GM18526 (cell line): Measurements from ENCODE around the gene EP300.

ENCODE experiments used
- POLR2A ChIP-seq: IDR thresholded peaks from 3 replicates; pipeline ENCODE4 v1.6.1; 2011; ENCODE audit not compliant: insufficient read length; ENCODE audit errors: extremely low read depth

EP300 gene

DNA sequence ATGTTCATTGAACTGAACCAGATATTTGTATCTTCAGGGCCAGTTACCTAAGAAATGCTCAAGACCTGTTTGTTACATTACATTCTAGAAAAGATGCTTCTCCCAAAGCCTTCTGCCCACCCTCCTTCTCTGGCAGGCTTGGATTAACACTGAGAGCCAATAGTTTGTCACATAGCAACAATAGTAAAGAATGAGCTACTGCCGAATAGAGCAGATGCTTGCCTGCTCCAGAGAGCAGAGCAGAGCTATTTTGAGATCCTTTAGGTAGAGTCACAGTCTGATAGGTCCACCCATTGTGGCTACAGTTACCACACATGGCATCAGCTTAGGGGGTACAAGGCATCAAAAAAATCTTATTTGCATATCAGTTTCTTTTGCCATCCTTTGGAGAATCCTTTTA, 13.5 kb upstream of the EP300 start:
- no peak for TF ChIP-seq POLR2A

DNA sequence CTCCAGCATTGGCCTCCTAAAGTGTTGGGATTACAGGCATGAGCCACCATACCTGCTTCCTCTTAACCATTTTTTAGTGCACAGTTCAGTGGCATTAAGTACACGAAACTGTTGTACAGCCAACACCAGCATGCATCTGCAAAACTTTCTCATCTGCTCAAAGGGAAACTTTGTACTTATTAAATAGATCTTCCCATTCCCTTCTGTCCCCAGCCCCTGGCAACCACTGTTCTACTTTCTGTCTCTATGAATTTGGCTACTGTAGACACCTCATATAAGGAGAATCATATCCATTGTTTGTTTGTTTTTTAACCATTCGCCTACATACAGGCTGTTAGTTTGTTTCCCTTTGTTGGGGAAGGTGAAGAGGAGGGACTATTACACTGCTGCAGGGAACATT, 6.5 kb upstream of the EP300 start:
- no peak for TF ChIP-seq POLR2A

DNA sequence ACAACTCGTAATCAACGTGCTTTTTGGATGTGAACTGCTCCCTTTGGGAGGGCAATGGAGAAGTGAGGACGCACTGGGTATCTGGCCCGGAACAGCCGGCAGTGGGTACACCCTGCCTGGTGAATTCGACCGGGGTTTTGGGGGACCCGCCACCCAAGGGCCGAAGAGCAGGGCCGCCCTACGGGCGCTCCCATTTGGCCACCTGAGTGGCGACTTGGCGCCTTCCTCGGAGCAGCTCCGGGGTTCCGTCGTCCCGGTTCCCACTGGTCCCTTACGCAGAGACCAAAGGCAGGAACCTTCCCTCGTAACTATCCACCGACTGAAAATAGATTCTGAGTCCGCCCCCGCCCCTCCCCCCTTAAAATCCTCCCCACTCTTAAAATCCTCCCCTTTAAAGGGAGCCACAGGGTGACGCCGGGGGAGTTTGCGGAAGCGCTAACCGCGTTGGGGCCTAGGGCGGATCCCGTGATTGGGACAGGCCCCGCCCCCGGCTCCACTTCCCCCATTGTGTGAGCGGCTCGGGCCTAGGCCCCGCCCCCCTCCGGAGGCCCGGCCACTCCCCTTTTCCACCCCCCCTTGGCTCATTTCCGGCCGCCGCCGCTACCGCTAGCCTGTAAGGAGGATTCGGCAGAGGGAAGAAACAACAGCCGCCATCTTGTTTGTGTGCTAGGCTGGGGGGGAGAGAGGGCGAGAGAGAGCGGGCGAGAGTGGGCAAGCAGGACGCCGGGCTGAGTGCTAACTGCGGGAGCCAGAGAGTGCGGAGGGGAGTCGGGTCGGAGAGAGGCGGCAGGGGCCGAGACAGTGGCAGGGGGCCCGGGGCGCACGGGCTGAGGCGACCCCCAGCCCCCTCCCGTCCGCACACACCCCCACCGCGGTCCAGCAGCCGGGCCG, 1.0 kb upstream of the EP300 start:
- TF ChIP-seq POLR2A: peak; percentile 60

GRCh38 chr22:41092847-41093411, 537 bp downstream of the EP300 start:
- no peak for TF ChIP-seq POLR2A

DNA sequence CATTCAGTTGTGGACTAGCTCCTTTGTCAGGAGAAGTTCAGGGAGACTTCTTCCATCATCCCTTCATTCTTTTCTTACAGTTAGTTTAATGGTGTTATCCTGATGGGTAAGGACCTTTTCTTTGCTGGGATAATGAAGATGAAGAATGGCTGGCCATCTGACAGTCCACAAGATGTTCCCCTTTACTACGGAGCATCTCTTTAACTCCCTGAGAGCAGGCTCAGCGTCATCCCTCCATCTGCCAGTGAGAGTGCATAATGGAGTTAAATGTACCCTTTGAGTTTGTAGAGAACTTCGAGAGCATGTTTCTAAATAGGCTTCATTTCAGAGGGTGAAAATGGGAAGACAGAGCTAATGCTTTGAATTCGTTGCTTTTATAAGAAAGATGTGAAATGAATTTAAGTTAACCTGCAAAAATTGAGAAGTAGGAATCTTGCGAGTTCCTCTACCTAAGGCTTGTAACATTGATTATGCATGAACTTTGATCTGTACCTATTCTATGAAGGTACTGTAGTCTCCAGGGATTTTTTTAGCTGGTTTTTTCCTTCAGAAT, 1.7 kb downstream of the EP300 start:
- no peak for TF ChIP-seq POLR2A

- no peak for TF ChIP-seq POLR2A
Measured at GRCh38 chr22:41096391-41096790, 4.0 kb downstream of the EP300 start.

DNA sequence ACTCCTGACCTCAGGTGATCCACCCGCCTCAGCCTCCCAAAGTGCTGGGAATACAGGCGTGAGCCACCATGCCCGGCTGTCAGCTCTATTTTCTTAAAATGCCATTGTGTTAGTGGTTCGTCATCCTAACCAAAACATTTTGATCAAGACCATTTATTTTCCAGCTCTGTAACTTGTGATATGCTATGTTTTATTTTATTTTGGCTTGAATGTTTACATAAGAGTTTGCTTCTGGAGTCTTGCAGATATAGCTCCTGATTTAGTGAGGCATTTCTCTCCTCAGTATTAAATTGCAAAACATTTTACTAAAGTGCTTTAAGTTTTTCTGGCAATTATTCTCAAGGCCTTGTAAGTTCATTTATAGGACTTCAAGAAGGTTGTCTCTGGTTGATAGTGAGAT, 4.4 kb downstream of the EP300 start:
- no peak for TF ChIP-seq POLR2A

- TF ChIP-seq POLR2A: no peak
Measured at GRCh38 chr22:41099036-41099435, 6.6 kb downstream of the EP300 start.

DNA sequence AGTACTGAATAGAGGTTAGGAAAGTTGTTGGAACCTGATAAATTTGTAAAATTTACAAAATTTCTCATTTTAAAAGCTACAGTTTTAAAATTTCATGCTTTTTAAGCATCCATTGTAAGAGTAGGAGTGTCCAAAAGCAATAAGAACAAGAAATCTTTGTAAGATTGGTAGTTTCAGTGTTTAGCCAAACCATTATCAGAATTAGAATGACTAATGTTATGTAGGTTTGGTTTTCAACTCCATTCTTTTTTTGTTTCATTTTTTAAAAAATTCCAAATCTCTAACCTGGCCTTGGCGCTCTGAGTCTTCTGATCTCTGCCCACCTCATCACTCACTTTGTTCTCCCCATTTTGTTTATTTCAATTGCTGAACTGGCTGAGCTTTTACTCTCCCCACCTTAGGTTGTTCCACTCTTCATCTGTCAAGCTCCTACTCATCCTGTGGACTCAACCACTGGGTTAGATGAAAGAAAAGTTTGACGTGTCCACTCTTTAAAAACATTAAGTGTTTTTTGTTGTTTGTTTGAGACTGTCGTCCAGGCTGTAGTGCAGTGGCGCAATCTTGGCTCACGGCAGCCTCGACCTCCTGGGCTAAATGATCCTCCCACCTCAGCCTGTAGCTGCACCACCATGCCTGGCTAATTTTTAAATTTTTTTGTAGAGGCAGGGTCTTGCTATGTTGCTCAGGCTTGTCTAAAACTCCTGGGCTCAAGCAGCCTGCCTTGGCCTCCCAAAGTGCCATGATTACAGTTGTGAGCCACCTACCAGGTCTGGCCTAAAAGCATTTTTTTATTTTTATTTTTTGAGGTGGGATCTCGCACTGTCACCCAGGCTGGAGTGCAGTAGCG, 14.0 kb downstream of the EP300 start:
- TF ChIP-seq POLR2A: no peak

- no peak for TF ChIP-seq POLR2A
Measured at GRCh38 chr22:41110968-41111367, 18.6 kb downstream of the EP300 start.

DNA sequence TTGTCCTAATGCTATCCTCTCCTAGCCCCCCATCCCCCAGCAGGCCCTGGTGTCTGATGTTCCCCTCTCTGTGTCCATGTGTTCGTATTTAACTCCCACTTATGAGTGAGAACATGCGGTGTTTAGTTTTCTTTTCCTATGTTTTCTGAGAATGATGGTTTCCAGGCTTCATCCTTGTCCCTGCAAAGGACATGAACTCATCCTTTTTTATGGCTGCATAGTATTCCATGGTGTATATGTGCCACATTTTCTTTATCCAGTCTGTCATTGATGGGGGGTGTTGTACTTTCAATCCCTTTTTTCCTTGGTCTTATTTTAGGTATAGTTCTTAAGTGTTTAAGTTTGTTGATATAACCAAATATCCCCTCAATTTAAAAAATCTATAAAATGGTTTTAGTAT, 23.9 kb downstream of the EP300 start:
- no peak for TF ChIP-seq POLR2A

- TF ChIP-seq POLR2A: no peak
Measured at GRCh38 chr22:41117127-41117965, 25.0 kb downstream of the EP300 start.

DNA sequence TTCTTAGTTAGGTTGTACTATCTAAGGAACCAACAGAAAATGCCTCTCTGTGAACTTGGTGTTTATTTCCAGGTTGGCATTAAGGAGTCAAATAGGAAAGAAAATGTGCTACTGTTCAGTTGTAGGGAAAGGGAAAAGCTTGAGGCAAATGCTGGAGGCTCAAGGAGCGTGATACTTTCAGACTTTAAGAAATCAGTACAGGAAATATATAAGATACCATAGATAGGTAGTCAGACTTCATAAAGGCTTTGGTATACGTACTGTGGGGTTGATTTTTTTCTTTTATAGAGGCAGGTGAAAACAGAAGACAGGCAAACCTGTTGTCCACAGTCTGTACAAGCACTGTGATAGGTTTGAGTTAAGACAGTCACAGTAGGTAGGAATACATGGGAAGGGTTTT, 30.8 kb downstream of the EP300 start:
- no peak for TF ChIP-seq POLR2A

GRCh38 chr22:41124086-41124485, 31.7 kb downstream of the EP300 start:
- no peak for TF ChIP-seq POLR2A

DNA sequence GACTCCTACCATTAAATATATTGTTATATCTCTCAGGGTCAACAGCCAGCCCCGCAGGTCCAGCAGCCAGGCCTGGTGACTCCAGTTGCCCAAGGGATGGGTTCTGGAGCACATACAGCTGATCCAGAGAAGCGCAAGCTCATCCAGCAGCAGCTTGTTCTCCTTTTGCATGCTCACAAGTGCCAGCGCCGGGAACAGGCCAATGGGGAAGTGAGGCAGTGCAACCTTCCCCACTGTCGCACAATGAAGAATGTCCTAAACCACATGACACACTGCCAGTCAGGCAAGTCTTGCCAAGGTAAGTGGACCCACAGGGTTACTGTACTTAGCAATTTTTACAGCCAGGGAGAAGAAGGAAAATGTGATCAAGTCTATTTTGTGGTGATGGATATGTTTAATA, 35.1 kb downstream of the EP300 start:
- no peak for TF ChIP-seq POLR2A
